Vagina (tissue), 2 donors: ENCODE data around the gene SMIM35. TPM values are rescaled to one million over a fixed set of nuclear protein-coding genes. Genes with fewer than 3 reads are reported as not detected.

Experiments
- DNase-seq, 2 donors: peaks; one replicate each; pipeline ENCODE4 v3.0.0-alpha.2; 2017; ENCODE audit errors: extremely low spot score in 2 of 2
- H3K27ac ChIP-seq: fragments of 200-600 bp; sonication (generic); one replicate; pipeline ENCODE4 v1.5.1; 2019
- H3K27me3 ChIP-seq: fragments of 200-600 bp; sonication (generic); one replicate; pipeline ENCODE4 v1.5.1; 2019
- H3K36me3 ChIP-seq, 2 donors: fragments of 200-600 bp; sonication (generic); one replicate each; pipeline ENCODE4 v1.5.1; 2017 to 2019
- H3K4me1 ChIP-seq: fragments of 200-600 bp; sonication (generic); one replicate; pipeline ENCODE4 v1.5.1; 2019
- H3K4me3 ChIP-seq, 2 donors: fragments of 200-600 bp; sonication (generic); 1 replicate in 1 of 2; 2 replicates in 1 of 2; pipeline ENCODE4 v1.5.1; 2016 to 2019
- H3K9me3 ChIP-seq: fragments of 200-600 bp; sonication (generic); one replicate; pipeline ENCODE4 v1.5.1; 2019
- POLR2A ChIP-seq, 2 donors: fragments of 450-650 bp; IDR thresholded peaks; one replicate each; pipeline ENCODE4 v1.6.1; 2017; ENCODE audit warnings: antibody characterized with exemption in 2 of 2, mild to moderate bottlenecking in 2 of 2, moderate library complexity in 2 of 2
- POLR2AphosphoS5 ChIP-seq, 2 donors: sonication (generic); formaldehyde crosslinking; IDR thresholded peaks; one replicate each; pipeline ENCODE4 v1.9.0; 2017; ENCODE audit warnings: antibody characterized with exemption in 2 of 2, mild to moderate bottlenecking in 2 of 2, low read depth in 1 of 2; ENCODE audit not compliant: insufficient read depth in 1 of 2
- intact Hi-C: fragments of 100-400 bp; cut with DNase I; formaldehyde crosslinking; loops from one replicate; pipeline ENCODE4 v1.15.1; 2023
- total RNA-seq: library from RNA; depleted of rRNA; stranded (reverse); fragments of >200 nt; gene quantifications from one replicate; pipeline ENCODE4 v1.2.3, GENCODE V29; 2016
- TF ChIP-seq, protein P1 (sequence below), 3 experiments: fragments of 450-650 bp in 2 of 3; fragments of 200-600 bp in 1 of 3; sonication (generic) in 1 of 3; IDR thresholded peaks; one replicate each; pipeline ENCODE4 v1.5.1; 2017 to 2019; ENCODE audit warnings: antibody characterized with exemption in 3 of 3, mild to moderate bottlenecking in 2 of 3, moderate library complexity in 2 of 3

The SMIM35 gene
- total RNA-seq, 1 donor from 2014 or later: not detected

DNA sequence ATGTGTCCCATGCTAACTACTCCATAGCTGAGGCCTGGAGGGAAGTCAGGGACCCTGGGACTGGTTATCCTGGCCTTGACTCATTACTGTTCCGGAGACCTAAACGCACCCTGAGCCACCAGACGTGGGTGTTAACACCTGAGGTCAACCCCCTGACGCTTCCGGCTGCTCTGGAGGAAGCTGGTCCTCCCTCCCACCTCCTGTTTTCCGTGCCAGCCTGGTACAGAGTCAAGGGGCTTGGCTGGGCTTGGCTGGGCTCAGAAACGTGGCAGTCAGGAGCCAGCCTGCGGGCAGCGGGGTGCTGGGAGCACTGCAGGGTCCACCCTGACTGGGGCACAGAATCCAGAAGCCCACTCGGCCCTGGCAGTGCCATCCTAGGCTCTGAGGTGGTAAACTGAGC is 7.3 kb downstream of the SMIM35 start:
- Histone ChIP-seq H3K27me3 (no peaks in the 10 kb centered on the region), H3K9me3 (no peaks in the 10 kb centered on the region), H3K4me3 (no peak overlapping the region), H3K27ac (no peak overlapping the region), H3K4me1 (peaks cover 9% of the 10 kb centered on the region), H3K36me3 (no peaks in the 10 kb centered on the region)
- intact Hi-C loops: no loop called here
- TF ChIP-seq, protein P1, sequence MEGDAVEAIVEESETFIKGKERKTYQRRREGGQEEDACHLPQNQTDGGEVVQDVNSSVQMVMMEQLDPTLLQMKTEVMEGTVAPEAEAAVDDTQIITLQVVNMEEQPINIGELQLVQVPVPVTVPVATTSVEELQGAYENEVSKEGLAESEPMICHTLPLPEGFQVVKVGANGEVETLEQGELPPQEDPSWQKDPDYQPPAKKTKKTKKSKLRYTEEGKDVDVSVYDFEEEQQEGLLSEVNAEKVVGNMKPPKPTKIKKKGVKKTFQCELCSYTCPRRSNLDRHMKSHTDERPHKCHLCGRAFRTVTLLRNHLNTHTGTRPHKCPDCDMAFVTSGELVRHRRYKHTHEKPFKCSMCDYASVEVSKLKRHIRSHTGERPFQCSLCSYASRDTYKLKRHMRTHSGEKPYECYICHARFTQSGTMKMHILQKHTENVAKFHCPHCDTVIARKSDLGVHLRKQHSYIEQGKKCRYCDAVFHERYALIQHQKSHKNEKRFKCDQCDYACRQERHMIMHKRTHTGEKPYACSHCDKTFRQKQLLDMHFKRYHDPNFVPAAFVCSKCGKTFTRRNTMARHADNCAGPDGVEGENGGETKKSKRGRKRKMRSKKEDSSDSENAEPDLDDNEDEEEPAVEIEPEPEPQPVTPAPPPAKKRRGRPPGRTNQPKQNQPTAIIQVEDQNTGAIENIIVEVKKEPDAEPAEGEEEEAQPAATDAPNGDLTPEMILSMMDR (IDR thresholded peaks at IDR 0.05): no peak
- no peak for DNase-seq

DNA sequence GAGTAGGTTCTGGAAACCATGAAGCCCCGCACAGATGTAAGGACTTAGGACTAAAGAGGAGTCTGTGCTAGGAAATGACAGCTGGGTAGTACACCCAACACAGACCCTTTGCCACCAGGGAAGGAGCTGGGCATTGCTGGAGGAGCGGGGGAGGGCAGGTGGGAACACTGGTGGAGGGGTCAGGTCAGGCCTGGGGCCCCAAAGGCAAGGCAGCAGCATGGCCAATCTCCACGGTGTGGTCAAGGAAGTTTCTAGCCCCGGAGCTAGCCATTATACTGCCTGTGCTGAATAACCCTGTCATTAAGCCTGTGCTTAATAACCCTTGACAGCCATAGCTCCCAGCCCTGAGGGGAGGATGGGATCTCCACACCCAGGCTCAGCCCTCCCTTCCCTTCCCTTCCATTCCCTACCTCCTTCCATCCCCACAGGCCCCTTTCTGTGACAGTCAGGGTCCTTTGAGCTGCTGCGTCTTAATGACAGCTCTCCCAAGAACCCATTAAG is 7.8 kb downstream of the SMIM35 start:
- no peak for DNase-seq
- no peak for TF ChIP-seq POLR2A (IDR thresholded peaks at IDR 0.05)
- TF ChIP-seq POLR2AphosphoS5 (IDR thresholded peaks at IDR 0.05; ENCODE audit: insufficient read depth in 1 of 2, low read depth in 1 of 2): no peak
- TF ChIP-seq, protein P1 (IDR thresholded peaks at IDR 0.05): no peak
- H3K27me3 ChIP-seq: no peaks in the 10 kb centered on the region
- intact Hi-C loops: no loop called here
- H3K36me3 ChIP-seq: no peaks in the 10 kb centered on the region
- no peak overlapping the region for H3K4me3 ChIP-seq
- peaks cover 4% of the 10 kb centered on the region for H3K4me1 ChIP-seq
- no peak overlapping the region for H3K27ac ChIP-seq
- no peaks in the 10 kb centered on the region for H3K9me3 ChIP-seq

DNA sequence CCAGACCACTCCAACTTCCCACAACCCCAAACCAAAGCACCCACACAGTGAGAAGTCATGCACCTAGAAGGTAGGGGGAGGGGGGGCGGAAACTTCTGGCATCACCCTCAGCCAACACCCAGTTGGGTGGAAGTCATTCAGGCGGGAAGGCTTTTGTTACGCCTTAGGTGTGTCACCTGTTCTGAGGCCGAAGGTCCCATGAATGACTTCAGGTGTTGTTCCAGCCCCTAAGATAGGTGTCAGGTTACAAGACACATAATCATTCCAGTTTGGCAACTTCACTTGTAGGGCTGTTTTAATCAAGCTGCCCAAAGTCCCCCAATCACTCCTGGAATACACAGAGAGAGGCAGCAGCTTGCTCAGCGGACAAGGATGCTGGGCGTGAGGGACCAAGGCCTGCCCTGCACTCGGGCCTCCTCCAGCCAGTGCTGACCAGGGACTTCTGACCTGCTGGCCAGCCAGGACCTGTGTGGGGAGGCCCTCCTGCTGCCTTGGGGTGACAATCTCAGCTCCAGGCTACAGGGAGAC is 9.9 kb downstream of the SMIM35 start, which contains the start of gene TMPRSS4:
TMPRSS4 (plus strand) TSS at position 325 of the 528 bp plus-strand sequence. CDS start 225 bp downstream, outside the sequence.
- H3K36me3 ChIP-seq: no peaks in the 10 kb centered on the region
- H3K4me3 ChIP-seq: no peak within 1 kb of the TSS
- H3K9me3 ChIP-seq: no peaks in the 10 kb centered on the region
- no peak for DNase-seq
- H3K27me3 ChIP-seq: no peaks in the 10 kb centered on the region
- intact Hi-C loops: no loop called here
- no peaks in the 10 kb centered on the region for H3K4me1 ChIP-seq
- no peak for TF ChIP-seq POLR2A (IDR thresholded peaks at IDR 0.05)
- TF ChIP-seq POLR2AphosphoS5 (IDR thresholded peaks at IDR 0.05; ENCODE audit: insufficient read depth in 1 of 2, low read depth in 1 of 2): peak; percentile 40 to 60
- TF ChIP-seq, protein P1 (IDR thresholded peaks at IDR 0.05): no peak
- peak within 1 kb of the TSS; percentile 59 for H3K27ac ChIP-seq

DNA sequence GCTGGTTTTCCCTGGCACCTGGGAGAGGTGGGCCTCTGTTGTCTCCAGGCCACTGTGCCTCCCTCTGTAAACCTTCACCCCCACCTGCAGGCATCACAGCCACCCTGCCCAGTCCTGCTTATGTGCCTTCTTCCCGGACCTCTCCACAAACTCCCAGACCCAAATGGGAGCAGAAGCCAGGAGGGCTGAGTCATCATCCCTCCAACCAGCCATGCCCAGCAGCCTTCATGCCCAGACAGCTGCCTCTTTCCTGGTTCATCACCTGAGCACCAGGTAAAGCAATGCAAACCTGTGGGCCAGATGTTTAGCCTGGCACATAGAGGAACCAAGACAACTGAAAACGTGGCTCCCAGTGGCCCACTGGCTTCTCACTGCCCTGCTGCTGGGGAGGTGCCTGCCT is 12.0 kb downstream of the SMIM35 start:
- no peaks in the 10 kb centered on the region for H3K9me3 ChIP-seq
- H3K4me1 ChIP-seq: no peaks in the 10 kb centered on the region
- H3K27me3 ChIP-seq: no peaks in the 10 kb centered on the region
- H3K27ac ChIP-seq: peak overlapping the region; percentile 59
- H3K4me3 ChIP-seq: no peak overlapping the region
- TF ChIP-seq POLR2AphosphoS5 (IDR thresholded peaks at IDR 0.05; ENCODE audit: insufficient read depth in 1 of 2, low read depth in 1 of 2): peak; percentile 22 to 54
- no peak for TF ChIP-seq POLR2A (IDR thresholded peaks at IDR 0.05)
- TF ChIP-seq, protein P1 (IDR thresholded peaks at IDR 0.05): no peak
- no peaks in the 10 kb centered on the region for H3K36me3 ChIP-seq
- intact Hi-C loops: no loop called here
- DNase-seq: no peak

DNA sequence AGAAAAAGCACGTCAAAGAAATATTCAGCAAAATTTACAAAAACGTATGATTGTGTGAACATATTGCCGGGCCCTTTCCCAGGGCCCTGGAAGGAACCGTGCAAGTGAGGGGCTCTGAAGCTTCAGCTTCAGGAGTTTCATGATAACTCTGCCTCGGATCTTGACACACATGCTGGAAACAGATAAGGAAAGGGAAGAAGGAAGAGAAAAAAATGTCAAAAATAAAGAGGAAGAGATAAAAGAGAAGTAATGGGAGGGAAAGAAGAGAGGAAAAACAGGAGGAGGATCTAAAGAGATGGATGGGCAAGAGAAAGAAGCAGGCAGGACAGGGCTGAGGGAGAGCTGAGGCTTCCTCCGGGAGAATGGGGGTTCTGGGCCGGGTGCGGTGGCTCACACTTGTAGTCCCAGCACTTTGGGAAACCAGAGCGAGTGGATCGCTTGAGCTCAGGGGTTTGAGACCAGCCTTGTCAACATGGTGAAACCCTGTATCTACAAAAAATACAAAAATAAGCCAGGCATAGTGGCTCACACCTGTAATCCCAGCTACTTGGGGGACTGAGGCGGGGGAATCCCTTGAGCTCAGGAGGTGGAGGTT is 12.6 kb downstream of the SMIM35 start:
- Histone ChIP-seq H3K9me3 (no peaks in the 10 kb centered on the region), H3K4me1 (no peaks in the 10 kb centered on the region), H3K4me3 (no peak overlapping the region), H3K36me3 (no peaks in the 10 kb centered on the region), H3K27ac (no peak overlapping the region), H3K27me3 (no peaks in the 10 kb centered on the region)
- TF ChIP-seq POLR2AphosphoS5 (IDR thresholded peaks at IDR 0.05; ENCODE audit: insufficient read depth in 1 of 2, low read depth in 1 of 2) (no peak), POLR2A (IDR thresholded peaks at IDR 0.05) (no peak)
- TF ChIP-seq, protein P1 (IDR thresholded peaks at IDR 0.05): no peak
- intact Hi-C loops: no loop called here
- DNase-seq: no peak
